ENCODE measurements around the gene GPR179. TPM values are rescaled to one million over a fixed set of nuclear protein-coding genes. Genes with fewer than 3 reads are reported as not detected.

The GPR179 gene, protein sequence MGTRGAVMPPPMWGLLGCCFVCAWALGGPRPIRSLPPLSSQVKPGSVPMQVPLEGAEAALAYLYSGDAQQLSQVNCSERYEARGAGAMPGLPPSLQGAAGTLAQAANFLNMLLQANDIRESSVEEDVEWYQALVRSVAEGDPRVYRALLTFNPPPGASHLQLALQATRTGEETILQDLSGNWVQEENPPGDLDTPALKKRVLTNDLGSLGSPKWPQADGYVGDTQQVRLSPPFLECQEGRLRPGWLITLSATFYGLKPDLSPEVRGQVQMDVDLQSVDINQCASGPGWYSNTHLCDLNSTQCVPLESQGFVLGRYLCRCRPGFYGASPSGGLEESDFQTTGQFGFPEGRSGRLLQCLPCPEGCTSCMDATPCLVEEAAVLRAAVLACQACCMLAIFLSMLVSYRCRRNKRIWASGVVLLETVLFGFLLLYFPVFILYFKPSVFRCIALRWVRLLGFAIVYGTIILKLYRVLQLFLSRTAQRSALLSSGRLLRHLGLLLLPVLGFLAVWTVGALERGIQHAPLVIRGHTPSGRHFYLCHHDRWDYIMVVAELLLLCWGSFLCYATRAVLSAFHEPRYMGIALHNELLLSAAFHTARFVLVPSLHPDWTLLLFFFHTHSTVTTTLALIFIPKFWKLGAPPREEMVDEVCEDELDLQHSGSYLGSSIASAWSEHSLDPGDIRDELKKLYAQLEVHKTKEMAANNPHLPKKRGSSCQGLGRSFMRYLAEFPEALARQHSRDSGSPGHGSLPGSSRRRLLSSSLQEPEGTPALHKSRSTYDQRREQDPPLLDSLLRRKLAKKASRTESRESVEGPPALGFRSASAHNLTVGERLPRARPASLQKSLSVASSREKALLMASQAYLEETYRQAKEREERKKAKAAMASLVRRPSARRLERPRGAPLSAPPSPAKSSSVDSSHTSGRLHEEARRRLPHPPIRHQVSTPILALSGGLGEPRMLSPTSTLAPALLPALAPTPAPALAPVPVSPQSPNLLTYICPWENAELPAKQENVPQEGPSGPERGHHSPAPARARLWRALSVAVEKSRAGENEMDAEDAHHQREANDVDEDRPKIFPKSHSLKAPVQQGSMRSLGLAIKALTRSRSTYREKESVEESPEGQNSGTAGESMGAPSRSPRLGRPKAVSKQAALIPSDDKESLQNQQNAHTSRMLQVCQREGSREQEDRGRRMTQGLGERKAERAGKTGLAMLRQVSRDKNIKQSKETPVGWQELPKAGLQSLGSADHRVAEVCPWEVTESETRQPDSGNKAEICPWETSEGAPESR (N-terminal part only)
- 0.94 TPM for polyA plus RNA-seq (ENCODE audit: insufficient read length)

DNA sequence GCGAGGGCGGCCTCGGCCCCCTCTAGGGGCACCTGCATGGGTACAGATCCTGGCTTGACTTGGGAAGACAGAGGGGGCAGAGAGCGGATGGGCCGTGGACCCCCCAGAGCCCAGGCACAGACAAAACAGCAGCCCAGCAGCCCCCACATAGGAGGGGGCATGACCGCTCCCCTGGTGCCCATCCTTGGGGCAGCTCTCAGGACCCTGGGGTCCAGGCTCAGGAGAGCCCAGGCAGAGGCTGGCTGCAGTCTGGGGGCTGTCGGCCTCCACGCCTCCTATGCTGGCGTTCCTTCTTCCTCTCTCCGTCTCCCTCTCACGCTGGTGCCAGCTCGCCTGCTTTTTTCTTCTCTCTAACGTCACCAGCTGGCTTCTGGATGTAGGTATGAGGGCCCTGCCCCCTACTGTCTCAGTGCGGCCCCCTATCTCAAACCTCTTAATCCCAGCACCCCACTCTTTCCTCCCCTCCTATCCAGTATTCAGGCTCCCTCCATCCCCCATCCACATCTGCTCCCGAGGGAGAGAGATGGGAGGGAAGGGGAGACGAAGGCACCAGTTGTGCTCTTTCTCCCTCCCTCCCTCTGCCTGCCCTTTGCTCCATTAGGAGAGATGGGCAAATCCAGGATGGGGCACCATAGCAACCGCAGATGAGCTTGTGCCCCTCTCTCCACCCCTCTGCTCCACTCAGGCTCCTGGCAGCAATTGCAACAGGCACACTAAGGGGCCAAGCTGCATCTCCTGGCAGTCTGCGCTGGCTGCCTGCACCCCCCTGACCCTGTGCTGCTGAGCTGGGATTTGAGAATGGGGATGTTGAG lies at the start of gene GPR179:
Gene GPR179 (minus strand): TSS at position 349 of the 812 bp plus-strand sequence. CDS start 167 bp downstream, at position 182.
- no peak for DNase-seq

DNA sequence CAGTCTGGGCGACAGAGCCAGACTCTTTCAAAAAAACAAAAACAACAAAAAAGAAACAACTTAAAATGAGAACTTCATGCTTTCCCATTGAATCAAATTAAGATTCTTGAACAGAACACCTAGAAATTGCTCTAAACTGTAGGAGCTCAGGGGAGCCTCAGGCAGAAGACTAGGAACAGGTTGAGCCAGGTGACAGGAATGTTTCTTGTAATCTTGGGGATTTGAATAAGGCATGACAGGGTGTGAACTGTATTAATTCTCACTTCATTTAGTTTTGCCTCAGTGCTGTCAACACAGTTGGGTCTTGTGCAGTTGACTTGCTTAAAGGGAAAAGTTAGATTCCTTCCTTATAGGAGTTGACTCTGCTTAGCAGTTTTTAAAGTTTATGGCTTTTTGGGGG lies 35.7 kb upstream of the GPR179 start:
- DNase-seq, result no peak

DNA sequence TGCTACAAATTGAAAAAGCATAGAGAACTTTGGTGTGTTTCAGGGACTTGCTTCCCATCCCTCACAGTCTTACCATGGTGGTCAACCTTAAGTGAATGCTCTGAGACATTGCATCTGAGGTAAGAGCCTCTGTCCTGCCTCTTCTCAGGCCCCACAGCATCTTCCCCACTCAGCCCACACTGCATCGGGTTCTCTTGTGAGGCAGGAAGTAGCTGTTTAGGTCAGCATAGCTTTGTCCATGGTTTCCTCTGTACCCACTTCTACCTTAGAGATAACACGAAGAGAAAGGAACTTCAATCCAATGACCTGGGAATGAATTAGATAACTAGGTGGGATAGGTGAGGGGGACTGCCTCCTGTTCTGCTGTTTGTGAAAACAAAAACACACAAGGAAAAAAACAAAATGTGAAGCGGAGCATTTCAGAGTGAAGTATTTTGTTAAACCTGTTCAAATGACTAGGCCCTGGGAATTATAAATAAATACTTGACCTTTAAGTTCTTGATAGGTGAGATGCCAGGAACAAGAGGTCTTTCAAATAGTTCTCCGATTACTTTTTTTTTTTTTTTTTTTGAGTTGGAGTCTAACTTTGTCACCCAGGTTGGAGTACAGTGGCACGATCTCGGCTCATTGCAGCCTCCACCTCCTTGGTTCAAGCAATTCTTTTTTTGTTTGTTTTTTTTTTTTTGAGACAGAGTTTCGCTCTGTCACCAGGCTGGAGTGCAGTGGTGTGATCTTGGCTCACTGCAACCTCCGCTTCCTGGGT lies 25.5 kb upstream of the GPR179 start:
- no peak for DNase-seq

DNA sequence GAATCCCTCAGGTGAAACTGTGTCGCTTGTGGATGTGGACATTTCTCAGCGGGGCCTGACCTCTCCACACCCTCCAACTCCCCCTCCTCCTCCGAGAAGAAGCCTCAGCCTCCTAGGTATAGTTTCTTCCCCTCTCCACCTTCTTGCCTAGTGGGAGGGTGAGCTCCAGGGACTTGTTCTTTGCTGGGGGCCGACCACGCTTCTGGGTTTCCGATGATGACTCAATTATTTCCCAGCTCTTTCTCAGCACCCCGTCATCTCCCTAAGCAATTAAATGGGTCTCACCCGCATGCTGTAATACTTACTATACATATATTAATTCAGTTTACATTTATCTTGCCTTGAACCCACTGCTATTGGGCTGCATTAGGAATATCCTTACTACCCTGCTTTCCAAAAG lies 21.0 kb upstream of the GPR179 start:
- DNase-seq, result no peak

DNA sequence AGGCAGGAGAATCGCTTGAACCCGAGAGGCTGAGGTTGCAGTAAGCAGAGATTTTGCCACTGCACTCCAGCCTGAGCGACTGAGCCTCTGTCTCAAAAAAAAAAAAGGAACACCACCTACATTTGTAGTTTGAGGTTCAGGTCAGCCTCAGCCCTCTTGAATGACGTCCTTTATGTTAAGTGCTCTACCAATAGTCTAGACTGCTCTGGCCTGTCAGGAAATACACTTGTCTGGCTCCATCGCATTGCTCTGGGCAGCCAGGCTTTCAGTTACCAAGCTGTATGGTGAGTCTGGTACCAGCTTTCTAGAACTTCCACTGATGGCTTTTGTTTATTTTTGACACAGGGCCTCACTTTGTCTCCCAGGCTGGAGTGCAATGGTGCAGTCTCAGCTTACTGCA lies 19.3 kb upstream of the GPR179 start:
- DNase-seq, result no peak

DNA sequence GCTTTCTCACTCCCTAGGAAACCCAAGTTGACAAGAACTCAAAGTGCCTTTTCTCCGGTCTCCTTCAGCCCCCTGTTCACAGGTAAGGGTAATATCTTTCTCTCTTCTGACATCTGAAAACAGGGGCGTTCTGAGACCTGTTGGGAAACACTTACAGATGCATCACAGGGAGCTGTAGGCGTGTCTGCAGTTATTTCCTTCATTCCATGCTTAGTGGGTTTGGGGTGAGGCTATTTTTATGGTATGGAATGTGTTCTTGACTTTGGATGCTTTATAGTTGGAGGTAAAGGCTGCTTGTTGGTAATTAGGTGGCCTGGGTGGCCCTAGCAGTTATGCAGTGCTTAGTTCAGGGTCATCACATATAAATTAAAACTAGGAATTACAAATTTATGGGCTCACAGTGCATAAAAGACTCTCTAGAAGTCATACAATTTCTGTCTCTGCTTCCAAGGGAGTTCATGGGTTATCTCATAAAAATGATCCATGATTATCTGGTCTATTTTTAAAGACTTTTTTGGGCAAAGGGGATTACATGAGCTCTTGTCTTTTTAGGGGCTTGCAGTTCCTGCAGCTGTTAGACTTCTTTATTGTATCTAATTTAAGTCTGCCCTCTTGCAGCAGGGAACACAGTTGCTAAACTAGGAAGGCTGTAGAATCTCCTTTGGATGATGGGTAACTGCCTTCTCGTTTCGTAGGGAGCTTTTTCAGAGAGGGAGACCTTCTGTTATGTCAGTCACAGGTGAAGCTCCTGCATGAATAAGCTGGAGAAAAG lies 18.1 kb upstream of the GPR179 start:
- no peak for DNase-seq

DNA sequence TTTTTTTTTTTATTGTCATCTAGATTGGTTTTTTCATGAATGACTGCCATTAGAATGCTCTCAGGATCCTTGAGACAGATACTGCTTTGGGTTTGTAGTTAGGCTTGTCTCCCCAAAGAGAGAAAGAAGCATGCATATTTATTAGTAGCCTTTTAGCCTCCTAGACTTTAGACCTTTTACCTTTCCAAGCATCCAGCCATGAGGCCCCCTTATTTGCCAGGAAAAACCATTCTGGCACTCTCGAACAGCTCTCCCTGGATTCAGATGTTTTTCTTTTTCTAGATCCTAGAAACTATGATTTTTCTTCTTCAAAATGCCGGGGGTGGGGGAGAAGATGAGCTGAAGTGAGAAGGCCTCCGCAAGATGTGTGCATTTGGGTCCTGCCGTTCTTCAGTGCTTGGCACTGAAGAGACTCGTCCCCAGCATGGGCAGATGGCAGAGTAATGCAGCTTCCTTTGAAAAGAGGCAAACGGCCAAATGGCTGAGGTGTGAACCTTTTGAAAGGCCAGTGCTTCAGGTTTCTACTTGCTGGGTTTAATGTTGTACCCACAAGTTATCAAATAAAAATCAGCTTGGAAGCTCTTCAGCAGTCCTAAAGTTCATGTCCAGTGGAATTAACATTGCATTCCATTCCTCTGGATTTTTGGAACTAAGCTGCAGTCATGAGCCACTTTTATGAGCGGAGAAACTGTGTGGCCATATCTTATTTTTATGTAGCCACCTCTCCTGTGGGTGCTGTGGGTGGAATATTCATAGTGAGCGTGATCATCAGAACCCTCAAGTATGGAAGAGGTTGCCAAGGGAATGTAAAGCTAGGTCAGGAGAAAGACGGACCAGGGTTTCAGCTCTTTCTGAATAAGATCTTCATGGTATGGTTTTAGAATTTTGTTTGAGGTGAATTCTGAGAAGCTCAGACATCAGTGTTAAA lies 15.1 kb upstream of the GPR179 start:
- DNase-seq, result no peak

DNA sequence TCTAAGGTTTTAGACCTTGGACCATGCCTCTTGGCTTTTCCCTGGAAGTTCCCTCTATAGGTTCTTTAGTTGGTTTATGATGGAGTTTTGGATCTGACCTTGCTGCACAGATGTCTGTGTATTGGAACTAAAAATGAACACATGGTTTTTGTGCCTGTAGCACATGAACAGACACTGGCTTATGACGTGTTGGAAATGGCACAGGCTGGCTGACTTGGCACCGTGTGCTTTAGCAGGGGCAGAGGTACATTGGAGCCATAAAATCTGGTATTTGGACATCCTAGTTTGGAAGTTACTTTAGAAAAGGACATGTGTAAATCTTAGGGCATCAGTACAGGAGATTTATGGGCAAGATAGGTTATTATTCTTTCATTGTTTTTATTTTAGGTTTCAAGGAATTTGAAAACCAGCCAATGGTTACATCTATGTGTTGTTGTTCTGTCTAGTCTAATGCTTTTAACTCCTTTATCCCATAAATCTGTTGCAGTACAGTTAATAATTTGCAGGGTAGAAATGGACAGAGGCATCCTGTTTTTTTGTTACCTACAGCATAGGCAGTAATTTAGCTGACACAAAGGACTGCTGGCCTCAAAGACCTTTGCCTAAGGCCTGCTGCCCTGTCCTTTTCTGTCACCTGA lies 13.8 kb upstream of the GPR179 start:
- DNase-seq, result peak; percentile 38

DNA sequence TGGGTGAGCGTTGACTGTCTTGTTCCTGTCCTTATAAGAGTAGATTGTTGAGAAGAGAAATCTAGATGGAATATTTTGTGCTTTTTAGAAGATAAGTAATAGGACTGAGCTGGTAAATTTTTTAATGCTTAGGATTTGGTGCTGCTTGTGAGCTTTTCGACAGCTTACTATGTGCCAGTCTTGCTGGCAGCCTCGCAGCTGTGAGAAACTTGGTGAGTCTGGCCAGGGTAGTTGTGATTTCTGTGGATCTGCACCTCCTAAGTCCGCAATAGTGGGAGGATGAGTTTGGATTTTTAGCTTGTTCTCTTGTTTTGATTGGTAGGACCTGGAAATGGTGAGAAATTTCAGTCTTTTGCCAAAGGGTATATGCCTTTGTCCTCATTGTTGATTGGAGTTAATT lies 11.5 kb upstream of the GPR179 start:
- no peak for DNase-seq

DNA sequence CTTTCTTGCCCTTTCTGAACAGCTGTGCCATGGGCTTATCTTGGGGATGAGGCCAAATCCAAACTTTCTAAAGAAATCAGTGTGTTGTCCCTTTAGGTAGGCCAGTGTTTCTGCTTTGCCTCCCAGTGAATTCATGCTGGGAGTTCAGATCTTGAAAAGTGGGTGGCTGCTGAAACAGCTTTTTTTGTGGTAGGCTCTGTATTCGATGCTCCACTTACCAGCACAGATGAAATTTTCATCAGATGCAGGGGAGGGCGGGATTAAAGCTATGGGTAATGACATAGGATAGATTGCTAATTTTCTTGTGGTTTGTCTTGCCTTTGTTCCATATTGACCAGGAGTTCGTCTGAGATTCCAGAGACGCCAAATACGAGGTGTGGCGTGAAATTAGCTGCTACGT lies 10.7 kb upstream of the GPR179 start:
- no peak for DNase-seq

DNA sequence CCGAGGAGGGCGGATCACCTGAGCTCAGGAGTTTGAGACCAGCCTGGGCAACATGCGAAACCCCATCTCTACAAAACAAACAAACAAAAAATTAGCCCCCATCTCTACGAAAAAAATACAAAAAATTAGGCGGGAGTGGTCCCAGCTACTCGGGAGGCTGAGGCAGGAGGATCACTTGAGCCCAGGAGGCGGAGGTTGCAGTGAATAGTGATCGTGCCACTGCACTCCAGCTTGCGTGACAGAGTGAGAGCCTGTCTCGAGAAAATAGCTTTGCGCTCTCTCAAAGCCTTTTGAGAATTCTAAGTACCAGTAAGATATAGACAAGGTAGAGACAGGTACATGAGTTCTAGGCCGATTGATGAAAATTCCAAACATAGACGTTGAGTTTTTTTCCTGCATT lies 9.9 kb upstream of the GPR179 start:
- DNase-seq, result no peak

DNA sequence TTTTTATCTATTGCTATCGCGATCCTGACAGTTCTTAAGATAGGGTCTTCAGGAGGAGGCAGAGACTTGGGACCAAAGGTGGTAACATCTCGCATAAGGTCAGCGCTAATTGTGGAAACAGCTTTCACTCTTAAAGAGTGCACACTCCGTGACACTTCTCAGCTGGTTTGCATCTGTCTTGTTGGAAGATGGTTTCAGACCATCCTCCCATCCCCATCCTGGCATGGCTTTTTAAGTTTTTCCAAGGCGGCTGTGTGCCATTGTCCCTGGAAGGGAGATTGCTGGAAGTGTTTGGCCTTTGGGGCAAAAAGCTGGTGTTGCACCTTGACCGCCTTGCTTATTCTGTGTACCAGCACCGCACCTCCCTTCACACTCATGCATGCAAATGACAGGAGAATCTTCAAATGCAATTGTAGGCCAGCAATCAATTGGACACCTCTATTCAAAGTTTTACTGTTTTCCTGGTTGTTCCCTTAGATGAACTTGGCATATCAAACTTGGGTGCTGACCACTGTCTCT lies 9.4 kb upstream of the GPR179 start:
- no peak for DNase-seq

DNA sequence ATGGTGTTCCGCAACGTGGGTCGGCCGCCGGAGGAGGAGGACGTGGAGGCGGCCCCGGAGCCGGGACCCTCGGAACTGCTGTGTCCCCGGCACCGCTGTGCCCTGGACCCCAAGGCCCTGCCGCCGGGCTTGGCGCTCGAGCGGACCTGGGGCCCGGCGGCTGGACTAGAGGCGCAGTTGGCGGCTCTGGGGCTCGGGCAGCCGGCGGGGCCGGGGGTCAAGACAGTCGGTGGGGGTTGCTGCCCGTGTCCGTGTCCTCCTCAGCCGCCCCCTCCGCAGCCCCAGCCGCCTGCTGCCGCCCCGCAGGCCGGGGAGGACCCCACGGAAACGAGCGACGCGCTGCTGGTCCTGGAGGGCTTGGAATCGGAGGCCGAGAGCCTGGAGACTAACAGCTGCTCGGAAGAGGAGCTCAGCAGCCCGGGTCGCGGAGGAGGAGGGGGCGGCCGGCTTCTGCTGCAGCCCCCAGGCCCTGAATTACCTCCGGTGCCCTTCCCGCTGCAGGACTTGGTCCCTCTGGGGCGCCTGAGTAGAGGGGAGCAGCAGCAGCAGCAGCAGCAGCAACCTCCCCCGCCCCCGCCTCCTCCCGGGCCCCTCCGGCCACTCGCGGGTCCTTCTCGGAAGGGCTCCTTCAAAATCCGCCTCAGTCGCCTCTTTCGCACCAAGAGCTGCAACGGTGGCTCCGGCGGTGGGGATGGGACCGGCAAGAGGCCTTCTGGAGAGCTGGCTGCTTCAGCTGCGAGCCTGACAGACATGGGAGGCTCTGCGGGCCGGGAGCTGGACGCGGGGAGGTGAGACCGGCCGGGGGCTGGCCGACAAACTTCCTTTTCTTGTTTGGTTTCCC lies 8.7 kb upstream of the GPR179 start:
- DNase-seq, result peak; percentile 24

DNA sequence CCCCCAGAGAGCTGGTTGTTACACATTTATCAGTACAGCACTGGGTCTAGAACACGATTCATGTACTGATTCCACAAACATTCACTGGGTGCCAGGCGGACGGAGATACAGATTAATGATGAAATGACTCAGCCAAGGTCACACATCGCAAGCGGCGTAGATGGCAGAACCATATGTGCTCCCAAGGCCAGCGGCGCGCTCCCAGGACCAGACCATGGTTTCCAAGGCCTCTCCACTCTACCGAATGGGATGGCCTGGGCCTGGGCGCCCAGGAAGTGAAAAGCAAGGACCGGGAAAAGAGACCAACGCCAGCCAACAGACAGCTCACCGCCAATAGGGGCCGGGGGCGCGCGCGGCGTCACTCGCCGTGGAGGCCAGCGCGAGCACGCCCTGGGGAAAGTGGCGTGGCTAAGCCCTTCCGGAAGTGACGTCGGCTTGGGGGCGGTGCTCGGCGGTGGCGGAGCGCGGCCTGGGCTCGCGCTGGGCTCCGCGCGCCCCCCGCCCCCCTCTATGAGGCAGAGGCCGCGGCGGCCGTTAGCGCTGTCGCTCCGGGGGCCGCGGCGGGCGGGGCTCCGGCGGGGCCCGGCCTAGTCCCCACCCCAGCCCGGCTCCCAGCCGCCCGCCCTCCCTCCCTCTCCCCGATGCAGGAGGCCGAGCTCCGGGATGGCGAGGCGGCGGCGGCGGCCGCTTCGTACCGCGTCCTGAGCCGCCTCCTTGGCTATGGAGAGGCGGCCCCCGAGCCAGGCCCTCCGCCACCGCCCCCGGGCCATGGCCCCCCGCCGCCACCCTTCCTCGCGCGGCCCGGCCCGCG lies 7.9 kb upstream of the GPR179 start, which contains the start of gene SOCS7:
Gene SOCS7 (plus strand): TSS at position 433 of the 811 bp plus-strand sequence. CDS start 209 bp downstream, at position 642.
- DNase-seq, result peak; percentile 97

DNA sequence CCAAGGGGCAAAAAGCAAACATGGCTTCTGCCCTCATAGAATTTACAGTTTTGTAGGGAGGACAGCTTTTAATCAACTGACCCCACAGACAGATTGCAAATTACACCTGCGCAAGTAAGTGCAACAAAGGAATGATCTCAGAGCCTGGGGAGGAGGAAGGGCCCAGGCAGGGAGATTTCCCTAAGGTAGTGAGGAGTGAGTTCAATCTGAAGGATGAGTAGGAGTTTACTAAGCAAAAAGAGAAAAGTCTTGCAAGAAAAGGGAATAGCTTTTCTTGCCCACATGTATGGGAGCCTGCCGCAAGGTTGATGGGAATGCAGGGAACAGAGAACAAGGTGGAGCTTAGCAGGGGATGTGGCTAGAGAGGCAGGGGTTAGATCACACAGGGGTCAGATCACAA lies 6.3 kb upstream of the GPR179 start:
- no peak for DNase-seq

DNA sequence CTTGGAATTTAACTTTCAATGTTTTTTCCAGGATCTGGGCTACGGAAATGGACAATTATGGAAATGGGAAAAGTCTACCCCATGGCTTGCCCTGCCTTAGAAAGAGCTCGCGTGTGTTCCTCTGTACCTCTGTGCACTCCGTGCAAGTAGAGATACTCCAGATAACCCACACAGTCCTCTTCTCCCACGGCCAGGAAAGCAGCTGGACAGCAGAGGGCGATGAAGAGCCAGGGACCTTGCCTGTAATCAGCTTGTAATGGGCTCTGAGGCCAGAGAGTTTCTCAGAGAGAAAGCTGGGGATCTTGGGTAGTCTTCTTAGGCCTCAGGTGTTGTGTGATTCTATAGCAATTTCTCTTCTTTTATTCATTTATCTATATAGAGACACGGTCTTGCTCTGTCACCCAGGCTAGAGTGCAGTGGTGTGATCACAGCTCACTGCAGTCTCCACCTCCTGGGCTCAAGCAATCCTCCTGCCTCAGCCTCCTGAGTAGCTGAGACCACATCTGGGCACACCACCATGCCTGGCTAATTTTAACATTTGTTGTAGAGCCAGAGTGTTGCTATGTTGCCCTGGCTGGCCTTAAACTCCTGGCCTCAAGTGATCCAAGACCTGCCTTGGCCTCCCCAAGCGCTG lies 5.5 kb upstream of the GPR179 start:
- peak; percentile 85 for DNase-seq

All from hindlimb muscle (tissue), 1 donor.